Testis (tissue), 3 donors: ENCODE measurements around the gene RIMBP2. TPM values are rescaled to one million over a fixed set of nuclear protein-coding genes. Genes with fewer than 3 reads are reported as not detected.

Experiments
- DNase-seq: peaks from one replicate; pipeline ENCODE4 v3.0.0-alpha.2; 2019
- H3K27ac ChIP-seq, 2 donors: fragments of 200-600 bp; sonication (generic); one replicate each; pipeline ENCODE4 v1.5.1; 2019
- H3K27me3 ChIP-seq: fragments of 200-600 bp; sonication (generic); one replicate; pipeline ENCODE4 v1.5.1; 2019
- H3K36me3 ChIP-seq: fragments of 200-600 bp; sonication (generic); one replicate; pipeline ENCODE4 v1.5.1; 2017; ENCODE audit warnings: low read depth; ENCODE audit errors: missing control alignments
- H3K4me1 ChIP-seq: fragments of 200-600 bp; sonication (generic); one replicate; pipeline ENCODE4 v1.5.1; 2019
- H3K4me3 ChIP-seq, 2 donors: fragments of 200-600 bp; sonication (generic); one replicate each; pipeline ENCODE4 v1.5.1; 2017 to 2019
- H3K9me3 ChIP-seq: fragments of 200-600 bp; sonication (generic); one replicate; pipeline ENCODE4 v1.5.1; 2017
- CTCF ChIP-seq, 3 experiments: fragments of 450-650 bp in 2 of 3; fragments of 200-600 bp in 1 of 3; sonication (generic) in 1 of 3; IDR thresholded peaks; one replicate each; pipeline ENCODE4 v1.5.1; 2016 to 2019; ENCODE audit warnings: antibody characterized with exemption in 3 of 3, mild to moderate bottlenecking in 2 of 3, moderate library complexity in 1 of 3
- POLR2A ChIP-seq: fragments of 450-650 bp; IDR thresholded peaks from one replicate; pipeline ENCODE4 v1.6.1; 2017; ENCODE audit warnings: antibody characterized with exemption, mild to moderate bottlenecking, moderate library complexity
- WGBS, 2 donors: methylation state at CpG; one replicate each; pipeline ENCODE4 v1.1.5; 2018; 5-methylcytosine and 5-hydroxymethylcytosine counted together
- intact Hi-C: fragments of 100-400 bp; cut with DNase I; formaldehyde crosslinking; loops from one replicate; pipeline ENCODE4 v1.15.1; 2023; ENCODE audit warnings: low total_unique reads
- polyA plus RNA-seq: library from polyadenylated mRNA; stranded (reverse); fragments of 350-450 nt; fragmentation: Illumina TruSeq; extraction: RNeasy Lipid Tissue Mini Kit (QIAGEN cat#74804); gene quantifications from one replicate; pipeline ENCODE4 v1.2.3, GENCODE V29; 2014; ENCODE audit warnings: low read depth, low replicate concordance; ENCODE audit not compliant: insufficient read depth
- total RNA-seq, 2 donors: library from RNA; depleted of rRNA; stranded (reverse); fragments of >200 nt; gene quantifications; one replicate each; pipeline ENCODE4 v1.2.3, GENCODE V29; 2016

Gene RIMBP2
- total and polyA plus RNA-seq, 3 donors from 2014 or later, result 8.0 to 10.0 (median 8.7) TPM

GRCh38 chr12:130706885-130707570, 9.1 kb downstream of the RIMBP2 start:
- Histone ChIP-seq H3K4me3 (no peak overlapping the region), H3K27me3 (no peaks in the 10 kb centered on the region), H3K36me3 (no peaks in the 10 kb centered on the region), H3K4me1 (no peaks in the 10 kb centered on the region), H3K9me3 (no peaks in the 10 kb centered on the region), H3K27ac (no peak overlapping the region)
- intact Hi-C loops, result no loop called here
- no peak for TF ChIP-seq CTCF (IDR thresholded peaks at IDR 0.05)
- no peak for TF ChIP-seq POLR2A
- DNase-seq, result peak; percentile 2
- 88 to 92% methylated on average over 15 of the region's 15 CpGs for WGBS, 2 donors

- Histone ChIP-seq H3K4me1 (no peaks in the 10 kb centered on the region), H3K27ac (no peak overlapping the region), H3K9me3 (no peaks in the 10 kb centered on the region), H3K27me3 (no peaks in the 10 kb centered on the region), H3K4me3 (no peak overlapping the region), H3K36me3 (no peaks in the 10 kb centered on the region)
- 92 to 95% methylated on average over 9 to 16 of the region's 16 CpGs for WGBS, 2 donors
- intact Hi-C loops, result no loop called here
- TF ChIP-seq POLR2A (no peak), CTCF (IDR thresholded peaks at IDR 0.05) (no peak)
- DNase-seq, result peak; percentile 6
These were observed 9.8 kb downstream of the RIMBP2 start for GRCh38 chr12:130706311-130706710.

- H3K27me3 ChIP-seq, result no peaks in the 10 kb centered on the region
- intact Hi-C loops, result no loop called here
- 75 to 79% methylated on average over 17 to 23 of the region's 23 CpGs for WGBS, 2 donors
These were observed 10.8 kb downstream of the RIMBP2 start for GRCh38 chr12:130705178-130705822.

GRCh38 chr12:130704606-130705005, 11.5 kb downstream of the RIMBP2 start:
- peak; percentile 7 for DNase-seq

More at GRCh38 chr12:130705178-130705822, 10.8 kb downstream of the RIMBP2 start:
- no peak for DNase-seq
- Histone ChIP-seq H3K27ac (no peak overlapping the region), H3K36me3 (no peaks in the 10 kb centered on the region), H3K9me3 (no peaks in the 10 kb centered on the region), H3K4me3 (no peak overlapping the region), H3K4me1 (no peaks in the 10 kb centered on the region)
- TF ChIP-seq POLR2A (no peak), CTCF (IDR thresholded peaks at IDR 0.05) (no peak)

More at GRCh38 chr12:130704606-130705005, 11.5 kb downstream of the RIMBP2 start:
- H3K9me3 ChIP-seq, result no peaks in the 10 kb centered on the region
- WGBS, 2 donors, result 90 to 92% methylated on average over 12 to 13 of the region's 13 CpGs
- no peaks in the 10 kb centered on the region for H3K36me3 ChIP-seq
- TF ChIP-seq POLR2A (no peak), CTCF (IDR thresholded peaks at IDR 0.05) (no peak)
- H3K27me3 ChIP-seq, result no peaks in the 10 kb centered on the region
- intact Hi-C loops, result no loop called here
- no peak overlapping the region for H3K27ac ChIP-seq
- no peak overlapping the region for H3K4me3 ChIP-seq
- H3K4me1 ChIP-seq, result no peaks in the 10 kb centered on the region
